HAP-1 (cell line): ENCODE results near the gene SUPT7L.
"Not testable (repeated sequence)": the region's sequence is repeated elsewhere in the genome, so short reads cannot be mapped to it uniquely, and the experiment has no call there.

Experiments used
- DNase-seq, 2 experiments: peaks; one replicate each; pipeline ENCODE4 v3.0.0-alpha.2; 2016 to 2020; ENCODE audit warnings: low spot score in 2 of 2
- H3K27me3 ChIP-seq: fragments of 250-450 bp; sonication (Bioruptor Pico); 2 replicates; pipeline ENCODE4 v1.5.1; 2020; ENCODE audit warnings: low read depth, mild to moderate bottlenecking, moderate library complexity
- H3K36me3 ChIP-seq: fragments of 250-450 bp; sonication (Bioruptor Pico); replicated peaks from 2 replicates; pipeline ENCODE4 v1.5.1; 2020; ENCODE audit warnings: mild to moderate bottlenecking
- H3K4me1 ChIP-seq: fragments of 250-450 bp; sonication (Bioruptor Pico); 2 replicates; pipeline ENCODE4 v1.5.1; 2020; ENCODE audit warnings: mild to moderate bottlenecking
- H3K4me3 ChIP-seq: fragments of 250-450 bp; sonication (Bioruptor Pico); 2 replicates; pipeline ENCODE4 v1.5.1; 2020; ENCODE audit warnings: mild to moderate bottlenecking, moderate library complexity
- H3K9me3 ChIP-seq: fragments of 250-450 bp; sonication (Bioruptor Pico); 2 replicates; pipeline ENCODE4 v1.5.1; 2020; ENCODE audit warnings: mild to moderate bottlenecking, moderate library complexity
- in situ Hi-C: fragments of 300-500 bp; cut with MboI; formaldehyde crosslinking; loops from 3 replicates; pipeline ENCODE4 v1.14.3; 2020; ENCODE audit warnings: low sequenced_read_pairs, inconsistent platforms, mixed read lengths

The SUPT7L gene

GRCh38 chr2:27704342-27704876 lies 41.0 kb upstream of the SUPT7L start:
- H3K36me3 ChIP-seq, result no peaks in the 10 kb centered on the region
- H3K27me3 ChIP-seq, result no peaks in the 10 kb centered on the region; the same call in 1 of the 2 replicates
- H3K9me3 ChIP-seq, result no peaks in the 10 kb centered on the region
- in situ Hi-C loops, result loop anchor here (10.0 kb wide), 1 partner anchor 700 kb away; no protein-coding TSS in a partner anchor
- no peaks in the 10 kb centered on the region for H3K4me1 ChIP-seq
- no peak overlapping the region for H3K4me3 ChIP-seq
- DNase-seq, result no peak

GRCh38 chr2:27703638-27704341 lies 40.4 kb upstream of the SUPT7L start:
- in situ Hi-C loops, result loop anchor here (10.0 kb wide), 1 partner anchor 701 kb away; no protein-coding TSS in a partner anchor
- H3K4me1 ChIP-seq, result no peaks in the 10 kb centered on the region
- DNase-seq, result peak; percentile 78 to 90

GRCh38 chr2:27702302-27702701 lies 38.9 kb upstream of the SUPT7L start:
- Histone ChIP-seq H3K9me3 (no peaks in the 10 kb centered on the region), H3K36me3 (no peaks in the 10 kb centered on the region), H3K4me3 (no peak overlapping the region), H3K27me3 (no peaks in the 10 kb centered on the region), H3K4me1 (no peaks in the 10 kb centered on the region)
- in situ Hi-C loops, result loop anchor here (10.0 kb wide), 1 partner anchor 702 kb away; no protein-coding TSS in a partner anchor
- DNase-seq, result no peak

More at GRCh38 chr2:27703638-27704341, 40.4 kb upstream of the SUPT7L start:
- Histone ChIP-seq H3K36me3 (no peaks in the 10 kb centered on the region), H3K4me3 (no peak overlapping the region), H3K9me3 (no peaks in the 10 kb centered on the region), H3K27me3 (no peaks in the 10 kb centered on the region; the same call in 1 of the 2 replicates)

- no peaks in the 10 kb centered on the region for H3K9me3 ChIP-seq
- H3K4me3 ChIP-seq, result no peak overlapping the region
- no peaks in the 10 kb centered on the region for H3K4me1 ChIP-seq
- no peaks in the 10 kb centered on the region for H3K27me3 ChIP-seq
- DNase-seq, result no peak
- in situ Hi-C loops, result loop anchor here (10.0 kb wide), 1 partner anchor 703 kb away; no protein-coding TSS in a partner anchor
- peaks cover under 1% of the 10 kb centered on the region; the same call in 1 of the 2 replicates for H3K36me3 ChIP-seq
Measured at GRCh38 chr2:27701676-27702075, 38.3 kb upstream of the SUPT7L start.

- in situ Hi-C loops, result no loop called here
- no peak overlapping the region for H3K4me3 ChIP-seq
- H3K9me3 ChIP-seq, result no peaks in the 10 kb centered on the region
Measured at GRCh38 chr2:27697660-27698059, 34.2 kb upstream of the SUPT7L start.

GRCh38 chr2:27690052-27690451 lies 26.6 kb upstream of the SUPT7L start:
- DNase-seq, result no peak
- Histone ChIP-seq H3K36me3 (peaks cover 29% of the 10 kb centered on the region), H3K27me3 (no peaks in the 10 kb centered on the region), H3K4me1 (no peaks in the 10 kb centered on the region), H3K9me3 (no peaks in the 10 kb centered on the region), H3K4me3 (no peak overlapping the region)
- in situ Hi-C loops, result no loop called here

More at GRCh38 chr2:27697660-27698059, 34.2 kb upstream of the SUPT7L start:
- Histone ChIP-seq H3K36me3 (peaks cover 18% of the 10 kb centered on the region), H3K4me1 (no peaks in the 10 kb centered on the region), H3K27me3 (no peaks in the 10 kb centered on the region)
- DNase-seq, result no peak

GRCh38 chr2:27689424-27689823 lies 26.0 kb upstream of the SUPT7L start:
- no peaks in the 10 kb centered on the region for H3K4me1 ChIP-seq
- H3K27me3 ChIP-seq, result no peaks in the 10 kb centered on the region
- H3K36me3 ChIP-seq, result peaks cover 33% of the 10 kb centered on the region
- no peak overlapping the region for H3K4me3 ChIP-seq
- in situ Hi-C loops, result no loop called here
- no peak for DNase-seq
- no peaks in the 10 kb centered on the region for H3K9me3 ChIP-seq

GRCh38 chr2:27687232-27687631 lies 23.8 kb upstream of the SUPT7L start:
- Histone ChIP-seq H3K27me3 (no peaks in the 10 kb centered on the region), H3K36me3 (peaks cover 34% of the 10 kb centered on the region), H3K9me3 (no peaks in the 10 kb centered on the region), H3K4me1 (peaks cover 3% of the 10 kb centered on the region; the same call in 1 of the 2 replicates), H3K4me3 (no peak overlapping the region)
- DNase-seq, result no peak
- in situ Hi-C loops, result no loop called here

GRCh38 chr2:27685577-27685976 lies 22.2 kb upstream of the SUPT7L start:
- in situ Hi-C loops, result no loop called here
- DNase-seq, result no peak
- no peaks in the 10 kb centered on the region for H3K9me3 ChIP-seq
- peaks cover 34% of the 10 kb centered on the region for H3K36me3 ChIP-seq
- no peaks in the 10 kb centered on the region for H3K27me3 ChIP-seq
- H3K4me1 ChIP-seq, result peaks cover 3% of the 10 kb centered on the region; the same call in 1 of the 2 replicates
- H3K4me3 ChIP-seq, result no peak overlapping the region

- in situ Hi-C loops, H3K27me3 ChIP-seq, DNase-seq, H3K4me3 ChIP-seq, H3K4me1 ChIP-seq, H3K9me3 ChIP-seq: not testable (repeated sequence)
- peaks cover 34% of the 10 kb centered on the region for H3K36me3 ChIP-seq
Measured at GRCh38 chr2:27685006-27685405, 21.6 kb upstream of the SUPT7L start.

- Histone ChIP-seq H3K36me3 (peaks cover 33% of the 10 kb centered on the region), H3K4me1 (peaks cover 3% of the 10 kb centered on the region; the same call in 1 of the 2 replicates), H3K27me3 (no peaks in the 10 kb centered on the region), H3K9me3 (no peaks in the 10 kb centered on the region), H3K4me3 (no peak overlapping the region)
- peak; percentile 81 to 94 for DNase-seq
- in situ Hi-C loops, result no loop called here
Measured at GRCh38 chr2:27683390-27684071, 20.1 kb upstream of the SUPT7L start.

- H3K4me1 ChIP-seq, H3K9me3 ChIP-seq, in situ Hi-C loops, H3K27me3 ChIP-seq, DNase-seq, H3K4me3 ChIP-seq: not testable (repeated sequence)
- peaks cover 38% of the 10 kb centered on the region for H3K36me3 ChIP-seq
Measured at GRCh38 chr2:27682334-27682771, 18.9 kb upstream of the SUPT7L start.

- no peaks in the 10 kb centered on the region for H3K27me3 ChIP-seq
- peaks cover 3% of the 10 kb centered on the region; the same call in 1 of the 2 replicates for H3K4me1 ChIP-seq
- no peaks in the 10 kb centered on the region for H3K9me3 ChIP-seq
- in situ Hi-C loops, result no loop called here
- H3K4me3 ChIP-seq, result no peak overlapping the region
- no peak for DNase-seq
- H3K36me3 ChIP-seq, result peaks cover 40% of the 10 kb centered on the region
Measured at GRCh38 chr2:27681841-27682240, 18.4 kb upstream of the SUPT7L start.

- Histone ChIP-seq H3K36me3 (peaks cover 41% of the 10 kb centered on the region), H3K4me3 (no peak overlapping the region), H3K4me1 (peaks cover 3% of the 10 kb centered on the region; the same call in 1 of the 2 replicates), H3K9me3 (no peaks in the 10 kb centered on the region), H3K27me3 (no peaks in the 10 kb centered on the region)
- no peak for DNase-seq
- in situ Hi-C loops, result no loop called here
Measured at GRCh38 chr2:27680571-27680970, 17.2 kb upstream of the SUPT7L start.
